Measurements from ENCODE around the gene LRP1B.

LRP1B gene

GRCh38 chr2:140246957-140247356, 1883.9 kb downstream of the LRP1B start:
- TF ChIP-seq CTCF (IDR thresholded peaks at IDR 0.05) = no peak
- Histone ChIP-seq H3K9me3 (no peaks in the 10 kb centered on the region), H3K36me3 (no peaks in the 10 kb centered on the region), H3K4me1 (ENCODE audit: control insufficient read depth in 1 of 2, insufficient read depth in 1 of 2, low read depth in 1 of 2, low read length in 1 of 2) (no peaks in the 10 kb centered on the region), H3K27me3 (no peaks in the 10 kb centered on the region), H3K4me3 (ENCODE audit: low read depth in 1 of 2, low read length in 1 of 2) (no peak overlapping the region), H3K27ac (no peak overlapping the region)

DNA sequence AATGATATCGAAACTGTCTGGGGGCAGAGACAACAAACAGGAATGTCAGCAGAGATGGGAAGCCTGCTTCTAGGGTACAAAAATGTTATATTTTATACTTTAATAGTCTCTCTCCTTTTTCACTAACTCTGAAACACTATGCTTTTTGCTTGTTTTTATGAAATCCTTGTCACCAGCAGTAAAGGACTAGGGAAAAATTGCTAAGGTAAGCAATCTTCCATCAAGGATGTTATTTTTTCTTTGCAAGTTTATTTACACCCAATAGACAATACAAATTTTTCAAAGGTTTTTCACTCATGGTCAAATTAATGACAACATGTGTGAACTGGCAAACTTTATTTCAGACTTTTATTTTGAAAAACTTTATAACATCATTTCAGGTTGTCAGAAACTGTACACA, 1884.8 kb downstream of the LRP1B start:
- no peak for TF ChIP-seq CTCF (IDR thresholded peaks at IDR 0.05)
- H3K36me3 ChIP-seq = no peaks in the 10 kb centered on the region

GRCh38 chr2:140242889-140243288, 1887.9 kb downstream of the LRP1B start:
- Histone ChIP-seq H3K36me3 (no peaks in the 10 kb centered on the region), H3K27me3 (no peaks in the 10 kb centered on the region), H3K4me3 (ENCODE audit: low read depth in 1 of 2, low read length in 1 of 2) (no peak overlapping the region), H3K4me1 (ENCODE audit: control insufficient read depth in 1 of 2, insufficient read depth in 1 of 2, low read depth in 1 of 2, low read length in 1 of 2) (no peaks in the 10 kb centered on the region), H3K9me3 (no peaks in the 10 kb centered on the region), H3K27ac (no peak overlapping the region)
- no peak for TF ChIP-seq CTCF (IDR thresholded peaks at IDR 0.05)

More for the DNA sequence above, 1884.8 kb downstream of the LRP1B start:
- Histone ChIP-seq H3K9me3 (no peaks in the 10 kb centered on the region), H3K27ac (no peak overlapping the region), H3K4me3 (ENCODE audit: low read depth in 1 of 2, low read length in 1 of 2) (no peak overlapping the region), H3K4me1 (ENCODE audit: control insufficient read depth in 1 of 2, insufficient read depth in 1 of 2, low read depth in 1 of 2, low read length in 1 of 2) (no peaks in the 10 kb centered on the region), H3K27me3 (no peaks in the 10 kb centered on the region)

DNA sequence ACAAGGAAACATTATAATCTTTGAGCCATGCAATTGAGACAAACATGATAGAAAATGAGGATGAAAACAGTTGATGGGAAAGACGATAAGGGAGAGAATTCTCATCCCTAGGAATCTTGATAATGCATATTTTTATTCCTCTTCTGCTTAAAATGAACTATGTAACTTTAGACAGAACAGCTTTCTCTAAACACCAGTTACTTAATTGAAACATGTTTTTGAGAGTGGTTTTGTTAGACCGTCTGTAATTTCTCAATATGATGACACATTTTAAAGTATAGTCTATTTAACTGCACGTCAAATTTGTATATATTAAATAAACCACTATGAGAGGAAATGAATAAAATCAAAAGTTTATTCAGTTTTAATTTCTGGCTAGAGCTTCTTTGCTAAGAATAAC, 1896.7 kb downstream of the LRP1B start:
- no peaks in the 10 kb centered on the region for H3K4me1 ChIP-seq (ENCODE audit: control insufficient read depth in 1 of 2, insufficient read depth in 1 of 2, low read depth in 1 of 2, low read length in 1 of 2)
- no peak for TF ChIP-seq CTCF (IDR thresholded peaks at IDR 0.05)
- H3K9me3 ChIP-seq = no peaks in the 10 kb centered on the region
- no peak overlapping the region for H3K27ac ChIP-seq
- H3K27me3 ChIP-seq = no peaks in the 10 kb centered on the region
- no peak overlapping the region for H3K4me3 ChIP-seq (ENCODE audit: low read depth in 1 of 2, low read length in 1 of 2)
- no peaks in the 10 kb centered on the region for H3K36me3 ChIP-seq

DNA sequence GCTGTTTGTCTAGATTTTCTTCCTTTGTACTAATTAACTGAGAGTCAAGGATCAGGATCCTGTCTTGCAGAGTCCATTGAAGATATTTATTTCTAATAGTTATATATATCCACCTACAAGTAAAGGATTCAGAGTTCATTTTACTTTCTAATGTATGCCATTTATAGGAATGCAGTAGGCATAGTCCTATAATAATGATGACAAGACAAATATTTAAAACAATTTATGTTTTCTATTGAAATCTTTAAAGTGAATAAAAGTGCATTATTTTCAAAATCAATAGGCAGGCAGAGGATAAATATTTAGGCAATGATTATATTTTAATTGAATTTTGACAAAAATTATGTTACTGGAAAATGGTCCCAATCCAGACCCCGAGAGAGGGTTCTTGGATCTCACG, 1919.9 kb downstream of the LRP1B start:
- TF ChIP-seq CTCF (IDR thresholded peaks at IDR 0.05) = no peak
- no peaks in the 10 kb centered on the region for H3K36me3 ChIP-seq

GRCh38 chr2:140205093-140205492, 1925.7 kb downstream of the LRP1B start:
- H3K36me3 ChIP-seq = no peaks in the 10 kb centered on the region
- H3K9me3 ChIP-seq = no peaks in the 10 kb centered on the region
- H3K4me3 ChIP-seq (ENCODE audit: low read depth in 1 of 2, low read length in 1 of 2) = no peak overlapping the region
- no peaks in the 10 kb centered on the region for H3K27me3 ChIP-seq
- H3K27ac ChIP-seq = no peak overlapping the region
- no peaks in the 10 kb centered on the region for H3K4me1 ChIP-seq (ENCODE audit: control insufficient read depth in 1 of 2, insufficient read depth in 1 of 2, low read depth in 1 of 2, low read length in 1 of 2)
- no peak for TF ChIP-seq CTCF (IDR thresholded peaks at IDR 0.05)

More for the DNA sequence above, 1919.9 kb downstream of the LRP1B start:
- no peaks in the 10 kb centered on the region for H3K4me1 ChIP-seq (ENCODE audit: control insufficient read depth in 1 of 2, insufficient read depth in 1 of 2, low read depth in 1 of 2, low read length in 1 of 2)
- H3K9me3 ChIP-seq = no peaks in the 10 kb centered on the region
- no peak overlapping the region for H3K27ac ChIP-seq
- no peak overlapping the region for H3K4me3 ChIP-seq (ENCODE audit: low read depth in 1 of 2, low read length in 1 of 2)
- H3K27me3 ChIP-seq = no peaks in the 10 kb centered on the region

Measured in neutrophil (primary cell).